ENCODE data around the gene ARGLU1.

Gene ARGLU1

DNA sequence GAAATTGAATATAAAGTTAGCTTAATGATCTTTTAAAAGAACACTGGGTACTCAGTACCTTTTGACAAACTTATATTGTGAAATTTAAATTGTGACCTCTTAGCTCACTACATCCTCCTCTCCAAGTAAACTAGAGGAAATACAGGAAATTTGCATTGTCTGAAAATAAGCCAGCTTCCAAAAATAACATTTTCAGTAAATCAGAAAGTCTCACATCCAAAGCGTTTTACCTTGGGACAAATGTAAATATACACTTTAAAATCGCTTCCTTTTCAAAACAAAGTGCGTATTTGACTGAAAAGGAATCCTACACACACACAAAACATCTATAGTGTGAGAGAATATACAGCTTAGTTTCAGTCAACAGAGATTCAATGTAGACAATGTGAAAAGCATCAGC is 30.4 kb downstream of the ARGLU1 start:
- DNase-seq = no peak

DNA sequence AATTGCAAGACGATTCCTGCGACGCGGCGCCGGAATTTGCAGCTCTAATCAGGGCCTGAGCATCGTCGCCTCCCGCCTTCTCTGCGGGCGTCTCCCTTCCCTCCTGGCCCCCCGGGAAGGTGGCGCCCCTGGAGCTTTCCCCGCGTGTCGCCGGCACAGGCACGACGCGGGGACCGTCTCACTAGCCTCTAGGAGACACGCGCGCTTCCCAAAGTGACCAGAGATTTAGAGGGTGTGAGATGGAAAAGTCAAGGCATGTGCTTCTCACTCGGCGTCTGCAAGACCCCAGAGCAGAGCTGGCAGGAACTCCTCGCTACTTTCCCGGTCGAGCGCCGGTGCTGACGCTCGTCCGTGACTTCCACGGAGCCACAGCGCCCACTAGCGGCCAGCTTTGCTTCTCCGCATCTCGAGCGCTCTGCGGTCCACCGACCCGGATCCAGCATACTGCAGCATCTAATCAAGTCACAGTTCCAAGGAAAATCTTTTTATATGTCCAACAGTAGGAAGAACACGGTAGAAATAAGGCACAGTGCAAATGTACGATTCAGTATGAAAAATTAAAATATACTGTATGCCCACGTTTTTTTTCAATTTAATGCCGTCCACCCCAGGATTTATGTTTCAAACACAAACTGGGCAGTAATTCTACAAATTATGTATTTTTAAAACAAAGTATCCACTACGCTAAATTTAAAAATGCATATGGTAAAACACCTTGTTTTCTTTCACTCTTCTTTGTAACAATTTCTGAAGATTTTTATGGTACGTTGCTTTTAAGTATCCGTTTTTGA is 31.5 kb downstream of the ARGLU1 start:
- peak; percentile 94 for DNase-seq

DNA sequence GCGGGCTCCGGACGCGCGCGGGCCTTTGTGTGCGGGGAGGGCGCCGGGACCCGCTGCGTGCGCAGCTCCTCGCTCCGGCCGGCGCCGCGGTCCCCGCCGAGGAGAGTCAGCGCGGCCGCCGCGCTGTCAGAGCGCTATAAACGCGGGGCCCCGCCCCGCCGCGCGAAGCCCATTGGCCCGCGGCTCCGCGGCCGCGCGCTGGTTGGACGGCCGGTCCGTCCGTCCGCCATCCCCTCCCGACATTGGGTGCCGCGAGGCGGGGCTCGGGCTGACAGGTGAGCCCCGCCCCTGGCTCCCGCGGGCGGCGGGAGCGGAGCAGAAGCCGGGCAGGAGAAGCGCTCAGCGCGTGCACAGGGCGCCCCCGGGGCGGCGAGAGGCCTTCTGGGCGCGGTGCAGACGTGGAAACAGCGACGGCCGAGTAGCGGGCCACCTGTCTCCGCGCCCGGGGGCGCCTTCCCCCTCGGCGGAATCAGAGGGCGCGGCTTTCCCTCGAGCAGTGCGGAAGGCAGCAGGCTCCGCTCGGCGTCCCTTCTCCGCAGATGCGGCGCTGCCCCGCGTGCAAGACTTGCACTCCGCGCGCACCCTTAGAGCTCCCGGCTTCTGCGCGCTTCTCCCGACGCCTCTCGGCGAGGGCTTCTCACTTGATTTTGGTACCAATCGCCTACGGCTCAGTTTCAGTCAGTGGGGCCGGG is 32.2 kb downstream of the ARGLU1 start, which contains the start of gene EFNB2:
EFNB2 (minus strand) TSS at position 111 of the 692 bp plus-strand sequence. CDS start 698 bp downstream, outside the sequence.
- peak; percentile 97 for DNase-seq

DNA sequence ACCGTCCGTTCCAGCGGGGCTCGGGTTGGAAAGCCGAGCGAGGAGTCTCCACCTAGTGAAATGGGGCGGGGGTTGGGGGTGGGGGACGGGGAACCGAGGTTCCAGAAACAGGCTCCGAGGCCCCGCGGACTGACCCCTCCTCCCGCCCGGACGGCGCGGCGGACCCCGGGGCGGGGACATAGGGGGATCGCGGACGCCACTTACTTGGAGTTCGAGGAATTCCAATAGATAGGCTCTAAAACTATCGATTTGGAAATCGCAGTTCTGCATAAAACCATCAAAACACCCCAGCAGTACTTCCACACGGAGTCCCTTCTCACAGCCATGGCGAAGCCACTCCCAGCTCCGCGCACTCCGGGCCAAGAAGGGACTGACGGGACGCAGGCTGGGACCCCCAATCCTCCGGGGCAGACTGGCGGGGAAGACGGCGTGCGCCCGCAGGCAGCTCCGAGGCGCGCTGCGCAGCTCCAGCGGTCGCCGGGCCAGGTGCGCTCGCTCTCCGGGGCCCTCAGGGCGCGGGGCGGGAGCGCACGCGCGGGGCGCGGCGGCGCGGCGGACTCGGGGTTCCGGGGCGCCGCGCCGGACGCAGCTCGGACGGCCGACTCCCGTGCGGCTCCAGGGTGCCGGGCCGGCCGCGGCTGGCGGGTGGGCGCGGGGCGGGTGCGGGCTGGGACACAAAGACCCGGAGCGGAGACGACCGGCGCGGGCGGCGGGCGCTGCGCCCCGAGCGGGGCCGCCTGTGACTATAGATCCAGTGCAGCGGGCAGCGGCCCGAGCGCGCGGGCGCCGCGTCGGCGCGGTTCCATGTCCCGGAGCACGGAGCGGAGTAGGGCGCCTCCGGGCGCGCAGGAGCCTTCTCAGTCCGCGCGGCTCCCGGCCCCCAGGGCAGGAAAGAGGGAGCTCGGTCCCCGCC is 33.0 kb downstream of the ARGLU1 start:
- DNase-seq = peak; percentile 23

DNA sequence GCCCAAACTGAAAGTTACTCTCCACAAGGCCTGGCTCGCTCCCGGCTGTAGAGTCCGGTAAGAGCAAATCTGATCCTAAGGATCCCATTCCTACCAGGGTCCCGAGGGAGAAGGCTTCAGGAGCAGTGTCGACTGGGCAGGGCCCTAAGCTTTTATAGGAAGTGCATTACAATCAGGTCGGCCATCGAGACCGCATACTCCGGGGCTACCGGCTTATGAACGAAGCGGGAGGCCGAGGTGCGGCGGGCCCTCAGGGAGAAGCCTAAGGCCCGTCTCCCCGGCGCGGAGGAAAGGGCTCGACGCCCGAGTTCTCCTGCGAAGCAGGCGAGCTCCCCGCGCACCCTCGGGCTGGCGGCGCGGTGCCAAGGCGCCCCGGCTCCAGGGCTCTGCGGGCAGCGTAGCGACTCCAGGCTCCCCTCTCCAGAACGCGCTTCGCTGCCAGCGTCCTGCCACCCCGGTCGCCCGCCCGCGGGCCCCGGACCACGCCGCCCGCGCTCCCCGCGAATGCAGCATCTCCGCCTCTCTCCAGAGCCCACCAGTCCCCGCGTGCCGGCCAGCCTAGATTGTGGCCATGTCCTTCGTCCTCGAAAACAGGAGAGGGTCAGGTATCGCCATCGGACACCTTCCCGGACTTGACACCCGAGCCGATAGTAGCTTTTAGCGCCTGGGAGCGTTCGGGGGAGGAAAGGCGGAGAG is 33.8 kb downstream of the ARGLU1 start:
- DNase-seq = peak; percentile 58

DNA sequence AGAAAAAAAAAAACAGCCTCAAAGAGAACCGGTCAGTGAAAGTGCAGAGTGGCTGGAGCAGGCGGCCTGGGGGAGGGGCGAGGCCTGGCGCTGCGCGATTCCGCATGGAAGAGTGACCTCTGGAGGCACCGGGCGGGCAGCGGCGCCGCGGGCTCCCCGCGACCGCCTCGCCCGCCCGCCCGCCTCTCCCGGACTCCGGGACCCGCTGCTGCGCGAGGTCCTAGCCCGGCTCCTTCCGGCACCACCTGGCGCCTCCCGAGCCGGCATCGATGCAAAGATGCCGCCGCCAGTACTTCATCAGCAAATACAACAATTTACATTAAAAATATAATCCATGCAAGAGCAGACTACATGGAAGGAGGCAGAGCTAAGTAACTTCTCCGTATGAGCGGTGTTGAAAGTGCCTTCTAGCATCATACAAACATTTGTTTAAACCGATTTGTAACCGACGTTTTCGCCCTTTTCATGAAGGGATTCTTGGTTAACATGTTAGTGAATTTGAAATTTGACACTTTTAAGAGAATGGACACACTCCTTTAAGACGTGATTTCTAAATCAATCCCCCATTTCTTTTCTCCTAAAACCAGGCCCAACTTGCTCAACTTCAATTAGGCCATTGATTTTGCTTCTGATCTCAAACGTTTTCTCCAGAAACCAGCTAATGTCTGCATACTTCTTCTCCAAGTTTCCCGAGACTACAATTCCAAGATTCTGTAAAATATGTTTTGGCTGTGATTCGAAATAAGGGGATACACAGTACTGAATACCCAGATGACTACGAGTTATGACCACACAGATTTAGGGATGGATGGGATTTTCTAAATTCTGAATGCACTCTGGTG is 34.6 kb downstream of the ARGLU1 start:
- DNase-seq = peak; percentile 90

GRCh38 chr13:106532111-106532929 is 35.6 kb downstream of the ARGLU1 start:
- DNase-seq = no peak

DNA sequence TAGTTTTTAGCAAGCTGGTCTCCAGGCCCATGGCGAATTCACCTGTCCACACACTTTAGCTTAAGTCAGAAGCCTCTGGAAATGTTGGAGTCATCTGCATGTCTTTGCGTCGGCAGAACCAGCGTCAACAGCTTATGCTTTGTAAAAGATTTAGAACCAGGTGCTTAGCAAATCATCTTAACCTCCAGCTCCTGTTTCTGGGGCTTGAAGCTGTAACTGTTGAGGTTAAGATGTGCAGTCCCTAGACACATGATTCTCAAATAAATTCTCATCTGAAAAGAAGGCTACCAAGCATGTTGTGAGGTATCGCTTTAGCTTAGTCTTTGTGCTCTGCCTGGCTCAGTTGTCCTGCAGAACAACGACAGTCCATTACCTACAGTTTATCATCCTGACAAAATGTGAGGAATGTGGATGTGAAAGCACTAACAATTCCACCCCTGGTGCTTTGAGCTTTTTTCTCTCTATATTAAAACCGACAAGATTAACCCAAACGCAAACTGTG is 36.9 kb downstream of the ARGLU1 start:
- DNase-seq = no peak

DNA sequence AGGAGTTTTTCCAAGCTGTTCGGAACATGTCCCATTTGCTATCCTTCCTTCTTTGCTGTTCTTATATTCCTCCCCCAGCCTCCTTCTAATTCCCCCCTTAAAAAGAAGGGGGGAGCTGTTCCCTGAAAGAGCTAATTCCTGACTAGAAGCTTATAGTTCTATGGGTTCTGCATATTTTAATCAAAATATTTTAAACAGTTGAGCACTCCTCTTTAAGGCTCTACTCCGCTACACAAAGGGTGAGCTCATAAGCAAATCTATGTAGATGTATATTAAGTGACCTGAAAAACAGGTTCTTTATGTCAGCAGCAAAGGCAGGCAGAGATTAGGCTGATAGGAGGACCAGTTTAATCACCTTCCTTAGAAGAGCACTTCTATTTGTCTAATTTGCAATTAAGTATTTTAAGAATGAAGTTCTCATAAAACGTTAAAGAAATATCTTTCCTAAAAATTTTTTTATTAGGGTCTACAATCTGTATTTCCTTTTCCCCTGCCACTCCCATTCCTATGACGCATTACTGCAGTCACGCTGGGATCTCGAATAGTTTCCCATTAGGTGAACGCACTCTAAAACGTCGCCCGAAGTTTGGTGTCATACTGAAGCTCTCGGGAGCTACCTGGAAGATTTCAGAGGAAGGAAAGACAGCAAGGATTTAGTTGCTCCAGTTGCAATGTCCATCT is 37.6 kb downstream of the ARGLU1 start:
- DNase-seq = no peak

GRCh38 chr13:106529415-106530170 is 38.3 kb downstream of the ARGLU1 start:
- no peak for DNase-seq

- no peak for DNase-seq
These were observed 39.1 kb downstream of the ARGLU1 start for GRCh38 chr13:106528718-106529414.

- DNase-seq = no peak
These were observed 40.1 kb downstream of the ARGLU1 start for GRCh38 chr13:106527826-106528225.

- DNase-seq = no peak
These were observed 40.5 kb downstream of the ARGLU1 start for GRCh38 chr13:106527445-106527801.

GRCh38 chr13:106526738-106527444 is 41.0 kb downstream of the ARGLU1 start:
- peak; percentile 93 for DNase-seq

- no peak for DNase-seq
These were observed 42.1 kb downstream of the ARGLU1 start for GRCh38 chr13:106525865-106526264.

- no peak for DNase-seq
These were observed 43.8 kb downstream of the ARGLU1 start for GRCh38 chr13:106524108-106524507.

DNA sequence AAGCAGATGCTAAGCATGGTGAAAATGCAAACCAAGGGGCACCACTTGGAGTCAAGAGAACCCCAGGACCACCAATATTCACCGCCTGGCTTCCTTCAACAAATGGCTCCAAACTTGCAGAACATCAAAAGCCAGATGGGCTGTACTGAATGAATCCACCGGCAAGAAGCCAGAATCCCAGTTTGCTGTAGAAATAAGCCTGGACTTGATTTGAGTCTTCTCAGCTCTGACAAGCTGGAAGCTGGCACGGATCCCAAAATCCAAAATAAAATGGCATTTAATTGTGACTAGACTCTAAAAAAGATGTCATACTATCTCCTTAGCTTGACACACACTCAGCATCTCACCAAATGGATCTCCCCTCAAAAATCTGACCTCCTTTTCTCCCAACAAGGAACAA is 44.4 kb downstream of the ARGLU1 start:
- DNase-seq = peak; percentile 31

All from COR-L47 (cell line).